Measurements from ENCODE around the gene L3MBTL4.

- TF ChIP-seq CTCF (IDR thresholded peaks at IDR 0.05): no peak
- no peak for TF ChIP-seq POLR2A (IDR thresholded peaks at IDR 0.05)
These were observed 383.7 kb downstream of the L3MBTL4 start for GRCh38 chr18:6031002-6031401.

Data from body of pancreas (tissue), 4 donors.